ENCODE measurements around the gene SMO.
"Not testable (repeated sequence)": the region's sequence is repeated elsewhere in the genome, so short reads cannot be mapped to it uniquely, and the experiment has no call there.

SMO gene

GRCh38 chr7:129245533-129245932 lies 57.1 kb downstream of the SMO start:
- Histone ChIP-seq H3K4me3 (ENCODE audit: low read depth, low read length) (no peak overlapping the region), H3K27ac (ENCODE audit: low read depth, low read length) (no peak overlapping the region), H3K36me3 (ENCODE audit: insufficient read depth, low read length) (no peaks in the 10 kb centered on the region), H3K27me3 (ENCODE audit: insufficient read depth, low read length) (no peaks in the 10 kb centered on the region), H2AFZ (ENCODE audit: low read length, unreplicated experiment) (no peak overlapping the region), H3K79me2 (ENCODE audit: control insufficient read depth, insufficient read depth, low read length, unreplicated experiment) (no peaks in the 10 kb centered on the region), H3K4me1 (ENCODE audit: control insufficient read depth, insufficient read depth, low read length, unreplicated experiment) (no peaks in the 10 kb centered on the region)

DNA sequence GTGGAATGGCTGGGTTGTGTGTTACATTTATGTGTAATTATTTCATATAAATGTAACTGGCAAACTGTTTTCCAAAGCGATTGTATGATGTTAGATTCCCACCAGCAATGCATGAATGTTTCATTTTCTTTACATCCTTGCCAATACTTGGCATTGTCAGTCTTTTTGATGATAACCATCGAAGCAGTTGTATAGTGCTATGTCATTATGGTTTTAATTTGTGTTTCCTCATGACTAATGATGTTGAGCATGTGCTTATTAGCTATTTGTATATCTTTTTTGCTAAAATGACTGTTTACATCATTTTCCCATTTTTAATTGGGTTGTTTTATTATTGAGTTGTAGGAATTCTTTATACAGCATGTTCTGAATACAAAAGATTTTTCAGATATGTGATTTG lies 58.7 kb downstream of the SMO start:
- H3K4me3 ChIP-seq (ENCODE audit: low read depth, low read length) = no peak overlapping the region
- H3K36me3 ChIP-seq (ENCODE audit: insufficient read depth, low read length) = no peaks in the 10 kb centered on the region
- H3K27me3 ChIP-seq (ENCODE audit: insufficient read depth, low read length) = no peaks in the 10 kb centered on the region
- H3K79me2 ChIP-seq (ENCODE audit: control insufficient read depth, insufficient read depth, low read length, unreplicated experiment) = no peaks in the 10 kb centered on the region
- H2AFZ ChIP-seq (ENCODE audit: low read length, unreplicated experiment) = no peak overlapping the region
- no peak overlapping the region for H3K27ac ChIP-seq (ENCODE audit: low read depth, low read length)
- no peaks in the 10 kb centered on the region for H3K4me1 ChIP-seq (ENCODE audit: control insufficient read depth, insufficient read depth, low read length, unreplicated experiment)

- no peaks in the 10 kb centered on the region for H3K27me3 ChIP-seq (ENCODE audit: insufficient read depth, low read length)
- H3K79me2 ChIP-seq (ENCODE audit: control insufficient read depth, insufficient read depth, low read length, unreplicated experiment) = no peaks in the 10 kb centered on the region
- no peaks in the 10 kb centered on the region for H3K4me1 ChIP-seq (ENCODE audit: control insufficient read depth, insufficient read depth, low read length, unreplicated experiment)
- no peak overlapping the region for H2AFZ ChIP-seq (ENCODE audit: low read length, unreplicated experiment)
- no peak overlapping the region for H3K4me3 ChIP-seq (ENCODE audit: low read depth, low read length)
- no peak overlapping the region for H3K27ac ChIP-seq (ENCODE audit: low read depth, low read length)
- H3K36me3 ChIP-seq (ENCODE audit: insufficient read depth, low read length) = no peaks in the 10 kb centered on the region
Observed at GRCh38 chr7:129252128-129252527, 63.7 kb downstream of the SMO start.

- H3K4me1 ChIP-seq (ENCODE audit: control insufficient read depth, insufficient read depth, low read length, unreplicated experiment); H3K27ac ChIP-seq (ENCODE audit: low read depth, low read length); H3K36me3 ChIP-seq (ENCODE audit: insufficient read depth, low read length); H3K79me2 ChIP-seq (ENCODE audit: control insufficient read depth, insufficient read depth, low read length, unreplicated experiment); H3K4me3 ChIP-seq (ENCODE audit: low read depth, low read length); H2AFZ ChIP-seq (ENCODE audit: low read length, unreplicated experiment); H3K27me3 ChIP-seq (ENCODE audit: insufficient read depth, low read length): not testable (repeated sequence)
Observed at GRCh38 chr7:129252603-129253002, 64.2 kb downstream of the SMO start.

- H3K79me2 ChIP-seq (ENCODE audit: control insufficient read depth, insufficient read depth, low read length, unreplicated experiment) = no peaks in the 10 kb centered on the region
- H3K4me3 ChIP-seq (ENCODE audit: low read depth, low read length) = no peak overlapping the region
- H3K4me1 ChIP-seq (ENCODE audit: control insufficient read depth, insufficient read depth, low read length, unreplicated experiment) = peaks cover 14% of the 10 kb centered on the region
- H3K27ac ChIP-seq (ENCODE audit: low read depth, low read length) = no peak overlapping the region
- H3K36me3 ChIP-seq (ENCODE audit: insufficient read depth, low read length) = no peaks in the 10 kb centered on the region
- H2AFZ ChIP-seq (ENCODE audit: low read length, unreplicated experiment) = no peak overlapping the region
- H3K27me3 ChIP-seq (ENCODE audit: insufficient read depth, low read length) = no peaks in the 10 kb centered on the region
Observed at GRCh38 chr7:129255800-129256199, 67.4 kb downstream of the SMO start.

- Histone ChIP-seq H2AFZ (ENCODE audit: low read length, unreplicated experiment) (no peak overlapping the region), H3K27me3 (ENCODE audit: insufficient read depth, low read length) (no peaks in the 10 kb centered on the region), H3K4me3 (ENCODE audit: low read depth, low read length) (no peak overlapping the region), H3K4me1 (ENCODE audit: control insufficient read depth, insufficient read depth, low read length, unreplicated experiment) (peaks cover 14% of the 10 kb centered on the region), H3K79me2 (ENCODE audit: control insufficient read depth, insufficient read depth, low read length, unreplicated experiment) (no peaks in the 10 kb centered on the region), H3K27ac (ENCODE audit: low read depth, low read length) (no peak overlapping the region), H3K36me3 (ENCODE audit: insufficient read depth, low read length) (no peaks in the 10 kb centered on the region)
Observed at GRCh38 chr7:129256221-129256620, 67.8 kb downstream of the SMO start.

DNA sequence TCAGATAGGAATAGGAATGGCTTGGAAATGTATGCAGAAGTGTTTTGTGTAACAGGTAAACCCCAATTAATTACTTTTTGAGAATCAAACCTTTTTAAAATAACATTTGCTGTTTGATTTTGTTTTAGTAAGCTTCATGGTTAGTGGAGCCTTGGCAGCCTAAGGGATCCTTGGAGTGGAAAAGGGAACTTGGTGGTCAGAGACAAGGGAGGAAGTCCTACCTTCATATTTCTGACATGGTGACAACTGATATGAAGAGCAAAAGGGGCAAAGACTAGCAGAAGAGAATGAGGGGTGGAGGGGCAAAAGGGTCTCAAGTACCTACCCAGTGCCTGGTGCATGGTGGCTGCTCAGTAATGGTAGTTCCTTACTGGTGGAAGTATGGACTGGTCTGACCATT lies 68.7 kb downstream of the SMO start:
- Histone ChIP-seq H3K27ac (ENCODE audit: low read depth, low read length) (no peak overlapping the region), H3K79me2 (ENCODE audit: control insufficient read depth, insufficient read depth, low read length, unreplicated experiment) (no peaks in the 10 kb centered on the region), H2AFZ (ENCODE audit: low read length, unreplicated experiment) (no peak overlapping the region), H3K36me3 (ENCODE audit: insufficient read depth, low read length) (no peaks in the 10 kb centered on the region), H3K4me3 (ENCODE audit: low read depth, low read length) (no peak overlapping the region), H3K4me1 (ENCODE audit: control insufficient read depth, insufficient read depth, low read length, unreplicated experiment) (peaks cover 14% of the 10 kb centered on the region), H3K27me3 (ENCODE audit: insufficient read depth, low read length) (no peaks in the 10 kb centered on the region)

GRCh38 chr7:129258649-129259389 lies 70.4 kb downstream of the SMO start:
- Histone ChIP-seq H3K4me1 (ENCODE audit: control insufficient read depth, insufficient read depth, low read length, unreplicated experiment) (peaks cover 14% of the 10 kb centered on the region), H3K4me3 (ENCODE audit: low read depth, low read length) (no peak overlapping the region), H3K27ac (ENCODE audit: low read depth, low read length) (no peak overlapping the region), H3K79me2 (ENCODE audit: control insufficient read depth, insufficient read depth, low read length, unreplicated experiment) (no peaks in the 10 kb centered on the region), H2AFZ (ENCODE audit: low read length, unreplicated experiment) (no peak overlapping the region), H3K36me3 (ENCODE audit: insufficient read depth, low read length) (no peaks in the 10 kb centered on the region), H3K27me3 (ENCODE audit: insufficient read depth, low read length) (no peaks in the 10 kb centered on the region)

DNA sequence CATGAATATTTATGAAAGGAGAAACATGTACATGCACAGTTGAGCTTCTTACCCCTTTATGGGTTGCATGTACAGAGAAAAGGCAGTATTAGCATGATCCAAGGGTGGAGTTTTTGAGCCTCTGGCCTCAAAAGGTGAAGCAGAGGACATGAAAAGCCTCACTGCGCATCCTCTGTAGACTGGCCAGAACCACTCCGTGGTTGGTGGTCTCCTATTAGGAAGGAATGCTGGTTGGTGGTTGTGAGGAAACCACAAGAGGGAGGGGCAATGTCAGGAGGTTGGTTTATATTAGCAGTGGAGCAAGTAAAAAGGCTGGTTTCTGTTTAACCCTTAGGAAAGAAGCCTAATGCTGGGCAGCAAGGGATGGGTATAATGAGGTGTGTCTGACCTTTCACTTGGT lies 73.9 kb downstream of the SMO start:
- Histone ChIP-seq H2AFZ (ENCODE audit: low read length, unreplicated experiment) (no peak overlapping the region), H3K27ac (ENCODE audit: low read depth, low read length) (no peak overlapping the region), H3K4me3 (ENCODE audit: low read depth, low read length) (no peak overlapping the region), H3K36me3 (ENCODE audit: insufficient read depth, low read length) (no peaks in the 10 kb centered on the region), H3K4me1 (ENCODE audit: control insufficient read depth, insufficient read depth, low read length, unreplicated experiment) (peaks cover 14% of the 10 kb centered on the region), H3K79me2 (ENCODE audit: control insufficient read depth, insufficient read depth, low read length, unreplicated experiment) (no peaks in the 10 kb centered on the region), H3K27me3 (ENCODE audit: insufficient read depth, low read length) (no peaks in the 10 kb centered on the region)
